Transverse colon (tissue), 4 donors: ENCODE measurements around the gene ARHGAP6. TPM values are rescaled to one million over a fixed set of nuclear protein-coding genes. Genes with fewer than 3 reads are reported as not detected.

Experiments used
- DNase-seq: peaks from one replicate; pipeline ENCODE4 v3.0.0-alpha.2; 2019
- H3K27ac ChIP-seq, 4 donors: fragments of 200-600 bp; sonication (generic); 2 replicates each; pipeline ENCODE4 v1.5.1; 2016 to 2018; ENCODE audit warnings: inconsistent platforms in 4 of 4
- H3K27me3 ChIP-seq: fragments of 200-600 bp; sonication (generic); 2 replicates; pipeline ENCODE4 v1.5.1; 2017; ENCODE audit warnings: inconsistent platforms
- H3K36me3 ChIP-seq, 4 donors: fragments of 200-600 bp; sonication (generic); 2 replicates each; pipeline ENCODE4 v1.5.1; 2017 to 2019; ENCODE audit warnings: inconsistent platforms in 4 of 4
- H3K4me1 ChIP-seq, 4 donors: fragments of 200-600 bp; sonication (generic); 2 replicates each; pipeline ENCODE4 v1.5.1; 2017 to 2020; ENCODE audit warnings: inconsistent platforms in 4 of 4
- H3K4me3 ChIP-seq, 4 donors: fragments of 200-600 bp; sonication (generic); 1 replicate in 1 of 4; 2 replicates in 3 of 4; pipeline versions ENCODE4 v1.5.1 to v1.6.1; 2017 to 2019; ENCODE audit warnings: inconsistent platforms in 4 of 4
- H3K9me3 ChIP-seq, 2 donors: fragments of 200-600 bp; sonication (generic); 2 replicates each; pipeline ENCODE4 v1.5.1; 2017 to 2019; ENCODE audit warnings: inconsistent platforms in 2 of 2
- CTCF ChIP-seq, 5 experiments: fragments of 200-600 bp in 3 of 5; fragments of 450-650 bp in 2 of 5; sonication (generic) in 3 of 5; IDR thresholded peaks; 1 replicate in 2 of 5; 2 replicates in 3 of 5; pipeline ENCODE4 v1.5.1; 2016 to 2017; ENCODE audit warnings: antibody characterized with exemption in 5 of 5, inconsistent platforms in 3 of 5, mild to moderate bottlenecking in 2 of 5, moderate library complexity in 1 of 5
- EP300 ChIP-seq: sonication (generic); formaldehyde crosslinking; IDR thresholded peaks from one replicate; pipeline ENCODE4 v1.6.1; 2017; ENCODE audit warnings: antibody characterized with exemption, low read depth
- POLR2A ChIP-seq: fragments of 450-650 bp; IDR thresholded peaks from one replicate; pipeline ENCODE4 v1.6.1; 2016; ENCODE audit warnings: antibody characterized with exemption, mild to moderate bottlenecking, moderate library complexity
- POLR2AphosphoS5 ChIP-seq, 3 donors: sonication (generic); formaldehyde crosslinking; IDR thresholded peaks; one replicate each; pipeline ENCODE4 v1.6.1; 2016; ENCODE audit warnings: antibody characterized with exemption in 3 of 3
- WGBS, 2 donors: methylation state at CpG; one replicate each; pipeline ENCODE4 v1.1.5; 2018; ENCODE audit warnings: low coverage in 1 of 2; 5-methylcytosine and 5-hydroxymethylcytosine counted together
- in situ Hi-C, 4 donors: fragments of 200-750 bp; cut with MboI; loops; one replicate each; pipeline versions ENCODE4 v1.15.0 to v1.15.1; 2017; ENCODE audit warnings: low sequenced_read_pairs in 3 of 4, low pct_ligation_motif_present in 1 of 4, low pct_unique_long_range_greater_than_20kb in 1 of 4
- intact Hi-C: fragments of 100-400 bp; cut with DNase I; formaldehyde crosslinking; loops from one replicate; pipeline ENCODE4 v1.15.1; 2023; ENCODE audit warnings: low total_unique reads
- total RNA-seq, 4 donors: library from RNA; depleted of rRNA; stranded (reverse); fragments of >200 nt; gene quantifications; one replicate each; pipeline ENCODE4 v1.1.0, GENCODE V29; 2016

Gene ARHGAP6
- total RNA-seq, 4 donors from 2014 or later: 5.0 to 12.4 (median 9.0) TPM

DNA sequence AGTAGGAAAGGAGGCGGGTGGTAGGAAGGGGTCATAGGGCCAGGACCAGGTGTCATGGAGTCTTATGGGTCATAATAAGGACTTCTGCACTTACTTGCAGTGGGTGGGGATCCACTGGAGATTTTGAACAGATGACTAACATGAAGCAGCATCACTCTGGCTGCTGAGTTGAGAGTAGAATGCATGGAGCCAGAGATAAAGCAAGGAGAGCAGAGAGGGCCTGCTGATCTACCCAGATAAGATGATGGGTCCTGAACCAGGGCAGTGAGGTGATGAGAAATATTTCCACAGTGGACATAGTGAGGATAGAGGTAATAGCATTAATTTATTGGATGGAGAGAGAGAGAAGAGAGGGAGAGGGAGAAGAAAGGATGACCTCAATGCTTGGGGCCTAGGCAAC is 506.6 kb downstream of the ARHGAP6 start:
- intact Hi-C loops (no loop called here), in situ Hi-C loops (loop anchor here in 1 of 4 donors (25.0 kb wide), 1 partner anchor 228 kb away; no protein-coding TSS in a partner anchor)
- no peaks in the 10 kb centered on the region for H3K27me3 ChIP-seq
- no peaks in the 10 kb centered on the region for H3K36me3 ChIP-seq
- no peak overlapping the region for H3K27ac ChIP-seq
- no peak for DNase-seq
- H3K4me3 ChIP-seq: no peak overlapping the region
- H3K4me1 ChIP-seq: no peaks in the 10 kb centered on the region
- no peaks in the 10 kb centered on the region for H3K9me3 ChIP-seq
- 88% methylated on average over 1 of the region's 1 CpG; no CpG with 5 or more reads in 1 of the 2 donors for WGBS, 2 donors
- TF ChIP-seq CTCF (IDR thresholded peaks at IDR 0.05): no peak
- no peak for TF ChIP-seq POLR2AphosphoS5 (IDR thresholded peaks at IDR 0.05)
- TF ChIP-seq EP300: no peak
- no peak for TF ChIP-seq POLR2A

DNA sequence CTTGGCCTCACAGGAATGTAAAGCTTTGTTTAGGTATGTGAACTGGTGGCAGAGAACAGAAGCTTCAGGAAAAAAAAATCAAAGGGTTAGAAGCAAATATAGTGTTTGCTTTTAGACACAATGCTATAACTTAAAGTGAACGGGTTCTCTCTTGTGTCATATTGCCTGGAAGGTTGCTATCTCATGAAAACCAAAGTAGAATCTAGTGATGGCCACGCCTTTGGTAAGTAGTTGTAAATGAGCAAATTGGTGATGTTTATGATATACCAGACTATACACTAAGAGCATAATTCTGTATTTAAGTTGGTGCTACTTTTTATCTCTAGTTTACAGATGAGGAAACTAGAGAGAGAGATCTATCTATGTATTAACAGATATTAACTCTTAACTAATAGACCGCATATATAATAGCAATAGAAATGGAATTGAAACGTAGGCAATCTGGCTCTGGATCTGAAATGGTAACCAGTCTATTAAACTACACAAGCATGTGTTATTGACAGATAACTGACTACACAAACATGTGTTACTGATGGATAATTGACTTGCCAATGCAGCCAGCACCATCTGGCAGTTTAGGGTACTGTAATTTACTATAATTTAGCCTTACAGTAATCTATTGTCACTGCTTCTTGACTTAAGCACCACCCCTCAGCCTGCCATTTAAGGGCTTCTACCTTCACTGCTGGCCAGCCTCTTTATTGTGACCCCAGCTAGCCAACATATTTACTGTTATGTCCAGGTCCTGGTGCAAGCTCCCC is 513.7 kb downstream of the ARHGAP6 start:
- WGBS, 2 donors: 51% methylated on average over 4 of the region's 4 CpGs; no CpG with 5 or more reads in 1 of the 2 donors
- DNase-seq: no peak
- Histone ChIP-seq H3K27ac (no peak overlapping the region), H3K9me3 (no peaks in the 10 kb centered on the region), H3K27me3 (no peaks in the 10 kb centered on the region), H3K36me3 (no peaks in the 10 kb centered on the region), H3K4me3 (no peak overlapping the region), H3K4me1 (peaks cover 0 to 9% (median 0%) of the 10 kb centered on the region in 4 donors)
- TF ChIP-seq EP300 (no peak), POLR2A (no peak), CTCF (IDR thresholded peaks at IDR 0.05) (no peak), POLR2AphosphoS5 (IDR thresholded peaks at IDR 0.05) (no peak)
- intact Hi-C loops: no loop called here
- in situ Hi-C loops: loop anchor here in 1 of 4 donors (25.0 kb wide), 1 partner anchor 235 kb away; no protein-coding TSS in a partner anchor

GRCh38 chrX:11148401-11148800 is 517.3 kb downstream of the ARHGAP6 start:
- no peaks in the 10 kb centered on the region for H3K27me3 ChIP-seq
- intact Hi-C loops (no loop called here), in situ Hi-C loops (loop anchor here (25.0 kb wide), 3 partner anchors 389 to 961 kb away; partner anchors contain the start of gene MSL3 (in 4 of the 4))
- WGBS, 2 donors: 88% methylated on average over 7 of the region's 7 CpGs; no CpG with 5 or more reads in 1 of the 2 donors
- H3K36me3 ChIP-seq: no peaks in the 10 kb centered on the region
- H3K4me3 ChIP-seq: no peak overlapping the region
- TF ChIP-seq EP300 (no peak), CTCF (IDR thresholded peaks at IDR 0.05) (no peak), POLR2AphosphoS5 (IDR thresholded peaks at IDR 0.05) (no peak)
- H3K9me3 ChIP-seq: no peaks in the 10 kb centered on the region
- H3K4me1 ChIP-seq: peaks cover 0 to 14% (median 0%) of the 10 kb centered on the region in 4 donors
- no peak overlapping the region for H3K27ac ChIP-seq
- DNase-seq: no peak

DNA sequence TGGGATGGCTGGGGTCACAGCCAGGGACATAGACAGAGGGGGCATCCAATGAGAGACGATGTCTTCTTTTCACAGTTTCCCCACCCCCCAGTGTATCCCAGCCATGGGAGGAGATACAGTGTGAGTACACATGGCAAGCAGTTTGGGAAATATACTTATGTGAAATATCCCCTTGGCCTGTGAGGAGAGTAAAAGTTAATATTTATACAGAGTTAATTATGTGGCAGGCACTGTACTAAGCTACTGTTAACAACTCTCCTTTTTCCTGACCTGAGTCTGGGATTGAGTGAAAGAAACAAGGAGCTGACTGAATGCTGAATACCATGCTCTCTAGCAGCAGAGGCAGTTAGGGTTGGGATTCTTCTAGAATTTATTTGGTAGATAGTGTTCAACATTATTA is 519.3 kb downstream of the ARHGAP6 start:
- Histone ChIP-seq H3K9me3 (no peaks in the 10 kb centered on the region), H3K27ac (no peak overlapping the region), H3K36me3 (no peaks in the 10 kb centered on the region), H3K4me1 (peaks cover 0 to 7% (median 0%) of the 10 kb centered on the region in 4 donors), H3K4me3 (no peak overlapping the region), H3K27me3 (no peaks in the 10 kb centered on the region)
- 64% methylated on average over 1 of the region's 1 CpG; no CpG with 5 or more reads in 1 of the 2 donors for WGBS, 2 donors
- TF ChIP-seq CTCF (IDR thresholded peaks at IDR 0.05) (no peak), POLR2AphosphoS5 (IDR thresholded peaks at IDR 0.05) (no peak), EP300 (no peak), POLR2A (no peak)
- no peak for DNase-seq
- intact Hi-C loops: no loop called here
- in situ Hi-C loops: loop anchor here (25.0 kb wide), 3 partner anchors 391 to 959 kb away; partner anchors contain the start of gene MSL3 (in 4 of the 4)
